H1 (cell line): ENCODE results near the gene CAMKMT. TPM values are rescaled to one million over a fixed set of nuclear protein-coding genes. Genes with fewer than 3 reads are reported as not detected.
A peak's percentile ranks its signal among the peaks of the same experiment; 100 is the strongest.

Experiments used
- CTCF ChIA-PET: fragments of 300-600 bp; sonication (Branson Sonifier 250); formaldehyde crosslinking; loops from one replicate; lab custom pipeline; 2021; ENCODE audit not compliant: partially characterized antibody; lab: Charles Lee
- POLR2A ChIA-PET: fragments of 300-600 bp; sonication (Branson Sonifier 250); formaldehyde crosslinking; loops from one replicate; lab custom pipeline; 2021; ENCODE audit warnings: inconsistent platforms; ENCODE audit not compliant: partially characterized antibody; lab: Charles Lee
- DNase-seq, 2 experiments: peaks; one replicate each; pipeline versions ENCODE4 v3.0.0 to v3.0.0-alpha.2; 2010 to 2022; ENCODE audit warnings: low spot score in 2 of 2, low read depth in 1 of 2, mixed read lengths in 1 of 2
- FAIRE-seq: peaks from 2 replicates; lab custom pipeline; 2011; peaks lifted over from hg19 to GRCh38; lab: Jason Lieb, UNC
- H2AFZ ChIP-seq: 2 replicates; pipeline ENCODE4 v1.8.1; 2012; ENCODE audit warnings: low read length, inconsistent platforms
- H2AK5ac ChIP-seq: 2 replicates; pipeline ENCODE4 v1.6.1; 2013; ENCODE audit warnings: low read depth, low read length
- H2BK120ac ChIP-seq: replicated peaks from 2 replicates; pipeline ENCODE3; 2013; ENCODE audit warnings: low read depth, low read length, inconsistent platforms
- H2BK12ac ChIP-seq: 2 replicates; pipeline ENCODE4 v1.6.1; 2013; ENCODE audit warnings: low read depth, low read length
- H2BK15ac ChIP-seq: 2 replicates; pipeline ENCODE4 v1.6.1; 2013; ENCODE audit warnings: low read length
- H2BK20ac ChIP-seq: 2 replicates; pipeline ENCODE4 v1.6.1; 2013; ENCODE audit warnings: low read length
- H2BK5ac ChIP-seq: 2 replicates; pipeline ENCODE4 v1.6.1; 2013; ENCODE audit warnings: low read depth, low read length
- H3K14ac ChIP-seq: 2 replicates; pipeline ENCODE4 v1.6.1; 2013; ENCODE audit warnings: inconsistent platforms; ENCODE audit not compliant: insufficient read length
- H3K18ac ChIP-seq: 2 replicates; pipeline ENCODE4 v1.6.1; 2013; ENCODE audit warnings: low read length; ENCODE audit errors: extremely low read depth
- H3K23ac ChIP-seq: 2 replicates; pipeline ENCODE4 v1.6.1; 2013; ENCODE audit warnings: inconsistent platforms; ENCODE audit not compliant: insufficient read length
- H3K23me2 ChIP-seq: 2 replicates; pipeline ENCODE4 v1.6.1; 2013; ENCODE audit warnings: low read depth, low read length
- H3K27ac ChIP-seq: 2 replicates; pipeline ENCODE4 v1.6.1; 2011; ENCODE audit warnings: low read depth, low read length, inconsistent platforms
- H3K27me3 ChIP-seq, 4 experiments: replicated peaks in 1 of 4; 1 replicate in 1 of 4; 2 replicates in 3 of 4; pipeline versions ENCODE4 v1.6.1 to v1.8.1; 2011 to 2013; ENCODE audit warnings: low read length in 3 of 4, mild to moderate bottlenecking in 3 of 4, inconsistent platforms in 2 of 4, mixed read lengths in 2 of 4, moderate library complexity in 1 of 4; ENCODE audit not compliant: control insufficient read depth in 3 of 4, insufficient read depth in 3 of 4; ENCODE audit errors: extremely low read depth in 1 of 4
- H3K36me3 ChIP-seq, 4 experiments: 2 replicates each; pipeline versions ENCODE4 v1.6.1 to v1.8.1; 2011 to 2013; ENCODE audit warnings: mild to moderate bottlenecking in 4 of 4, low read length in 3 of 4, moderate library complexity in 2 of 4, control low read depth in 1 of 4, inconsistent platforms in 1 of 4; ENCODE audit not compliant: insufficient read depth in 4 of 4, control insufficient read depth in 2 of 4
- H3K4ac ChIP-seq: replicated peaks from 2 replicates; pipeline ENCODE3; 2013; ENCODE audit warnings: low read length, low read depth, mixed read lengths, inconsistent platforms; ENCODE audit not compliant: insufficient read length
- H3K4me1 ChIP-seq, 4 experiments: replicated peaks in 1 of 4; 1 replicate in 1 of 4; 2 replicates in 3 of 4; pipeline versions ENCODE4 v1.6.1 to v1.8.1; 2011 to 2013; ENCODE audit warnings: low read length in 3 of 4, inconsistent platforms in 2 of 4, mixed read lengths in 1 of 4; ENCODE audit not compliant: insufficient read depth in 4 of 4, control insufficient read depth in 3 of 4
- H3K4me2 ChIP-seq, 2 experiments: 2 replicates each; pipeline versions ENCODE4 v1.6.1 to v1.8.1; 2011 to 2013; ENCODE audit warnings: low read depth in 2 of 2, low read length in 2 of 2, control low read depth in 1 of 2, inconsistent platforms in 1 of 2, mild to moderate bottlenecking in 1 of 2; ENCODE audit not compliant: insufficient read depth in 1 of 2
- H3K4me3 ChIP-seq, 4 experiments: fragments of 200-600, 300-600 bp in 1 of 4; sonication (generic), shearing (Covaris generic), sonication (Bioruptor Twin) in 1 of 4; 2 replicates each; pipeline versions ENCODE4 v1.5.1 to v1.8.1; 2011 to 2016; ENCODE audit warnings: low read length in 4 of 4, low read depth in 3 of 4, control low read depth in 2 of 4, inconsistent platforms in 2 of 4, mild to moderate bottlenecking in 2 of 4, mixed read lengths in 1 of 4, moderate library complexity in 1 of 4; ENCODE audit not compliant: insufficient read depth in 2 of 4; ENCODE audit errors: extremely low read depth in 1 of 4
- H3K56ac ChIP-seq: replicated peaks from 2 replicates; pipeline ENCODE3; 2013; ENCODE audit warnings: low read depth, mild to moderate bottlenecking, mixed read lengths, low read length, inconsistent platforms; ENCODE audit not compliant: insufficient read length
- H3K79me1 ChIP-seq: 2 replicates; pipeline ENCODE4 v1.6.1; 2013; ENCODE audit warnings: low read depth, low read length, control low read depth
- H3K79me2 ChIP-seq, 2 experiments: 2 replicates each; pipeline versions ENCODE4 v1.6.1 to v1.8.1; 2012 to 2013; ENCODE audit warnings: low read length in 2 of 2, mild to moderate bottlenecking in 2 of 2, inconsistent platforms in 1 of 2; ENCODE audit not compliant: insufficient read depth in 2 of 2, control insufficient read depth in 1 of 2
- H3K9ac ChIP-seq, 4 experiments: replicated peaks in 1 of 4; 1 replicate in 1 of 4; 2 replicates in 3 of 4; pipeline versions ENCODE4 v1.6.1 to v1.8.1; 2011 to 2013; ENCODE audit warnings: low read depth in 3 of 4, low read length in 3 of 4, control low read depth in 2 of 4, mild to moderate bottlenecking in 2 of 4, moderate library complexity in 2 of 4, inconsistent platforms in 1 of 4; ENCODE audit errors: extremely low read depth in 1 of 4
- H3K9me3 ChIP-seq, 2 experiments: 2 replicates each; pipeline versions ENCODE4 v1.6.1 to v1.8.1; 2012 to 2013; ENCODE audit warnings: mild to moderate bottlenecking in 2 of 2, moderate library complexity in 2 of 2, control low read depth in 1 of 2, inconsistent platforms in 1 of 2, low read depth in 1 of 2, low read length in 1 of 2, mixed read lengths in 1 of 2; ENCODE audit not compliant: insufficient read depth in 2 of 2
- H4K20me1 ChIP-seq, 2 experiments: replicated peaks in 1 of 2; 2 replicates each; pipeline versions ENCODE3 to v1.8.1; 2011 to 2013; ENCODE audit warnings: inconsistent platforms in 2 of 2, low read length in 2 of 2, mild to moderate bottlenecking in 1 of 2; ENCODE audit not compliant: insufficient read depth in 2 of 2, control insufficient read depth in 1 of 2
- H4K5ac ChIP-seq: 2 replicates; pipeline ENCODE4 v1.6.1; 2013; ENCODE audit warnings: low read length, low read depth, mixed read lengths, inconsistent platforms; ENCODE audit not compliant: insufficient read length
- H4K8ac ChIP-seq: 2 replicates; pipeline ENCODE4 v1.8.0; 2013; ENCODE audit warnings: mild to moderate bottlenecking, moderate library complexity, low read length, inconsistent platforms; ENCODE audit not compliant: insufficient read depth; ENCODE audit errors: extremely low read depth
- H4K91ac ChIP-seq: replicated peaks from 2 replicates; pipeline ENCODE3; 2013; ENCODE audit warnings: low read length, mixed read lengths, inconsistent platforms; ENCODE audit not compliant: insufficient read length
- BRCA1 ChIP-seq: IDR thresholded peaks from 2 replicates; pipeline ENCODE4 v1.6.1; 2012; ENCODE audit warnings: low read depth, low read length, improper control_type of control experiment
- EP300 ChIP-seq, 2 experiments: IDR thresholded peaks; 1 replicate in 1 of 2; 2 replicates in 1 of 2; pipeline ENCODE4 v1.6.1; 2011 to 2012; ENCODE audit warnings: low read depth in 2 of 2, low read length in 2 of 2, mild to moderate bottlenecking in 2 of 2, borderline replicate concordance in 1 of 2, inconsistent platforms in 1 of 2, moderate library complexity in 1 of 2
- FOSL1 ChIP-seq: IDR thresholded peaks from 2 replicates; pipeline ENCODE4 v1.6.1; 2011; ENCODE audit warnings: mild to moderate bottlenecking, low read depth, low read length, moderate library complexity; ENCODE audit not compliant: insufficient read depth
- KDM4A ChIP-seq: IDR thresholded peaks from one replicate; pipeline ENCODE4 v1.7.1; 2012; ENCODE audit warnings: low read depth, mild to moderate bottlenecking, moderate library complexity, low read length, inconsistent platforms; ENCODE audit not compliant: severe bottlenecking
- RAD21 ChIP-seq, 2 experiments: IDR thresholded peaks in 1 of 2; conservative IDR thresholded peaks in 1 of 2; 2 replicates each; pipeline ENCODE4 v1.6.1; 2011; ENCODE audit warnings: low read depth in 2 of 2, low read length in 2 of 2, improper control_type of control experiment in 1 of 2, inconsistent platforms in 1 of 2, mild to moderate bottlenecking in 1 of 2, moderate library complexity in 1 of 2
- RBBP5 ChIP-seq: IDR thresholded peaks from 2 replicates; pipeline ENCODE4 v1.7.1; 2012; ENCODE audit warnings: low read depth, mild to moderate bottlenecking, inconsistent platforms, low read length, moderate library complexity, borderline replicate concordance
- RXRA ChIP-seq: IDR thresholded peaks from 2 replicates; pipeline ENCODE4 v1.6.1; 2011; ENCODE audit warnings: low read depth, mild to moderate bottlenecking, low read length, moderate library complexity; ENCODE audit not compliant: insufficient read depth
- SUZ12 ChIP-seq: fragments of 200-600 bp; sonication (generic); IDR thresholded peaks from 2 replicates; pipeline ENCODE4 v1.6.1; 2012; ENCODE audit warnings: mild to moderate bottlenecking, inconsistent platforms, low read length, moderate library complexity, mixed read lengths
- TBP ChIP-seq: IDR thresholded peaks from 2 replicates; pipeline ENCODE4 v1.6.1; 2011; ENCODE audit warnings: low read depth, low read length, improper control_type of control experiment
- TCF12 ChIP-seq: IDR thresholded peaks from 2 replicates; pipeline ENCODE4 v1.6.1; 2011; ENCODE audit warnings: low read depth, mild to moderate bottlenecking, low read length
- WGBS, 2 experiments: shearing (Covaris generic) in 1 of 2; methylation state at CpG; one replicate each; pipeline versions ENCODE4 v1.1.6 to v1.1.7; 2013 to 2015; ENCODE audit warnings: low lambda C conversion rate in 2 of 2, mixed read lengths in 2 of 2, inconsistent platforms in 1 of 2, low coverage in 1 of 2, missing lambda C conversion rate in 1 of 2; ENCODE audit not compliant: insufficient replicate concordance in 2 of 2, insufficient coverage in 1 of 2, insufficient read length in 1 of 2; ENCODE audit errors: extremely low coverage in 1 of 2, missing lambda C conversion rate in 1 of 2; 5-methylcytosine and 5-hydroxymethylcytosine counted together
- polyA plus RNA-seq, 7 experiments: library from polyadenylated mRNA; depleted of rRNA in 3 of 7; stranded (reverse) in 5 of 7; unstranded in 2 of 7; fragments of >200 nt in 5 of 7; fragments of 200-250 nt in 2 of 7; gene quantifications; 1 replicate in 5 of 7; 2 replicates in 1 of 7; 4 replicates in 1 of 7; pipeline versions ENCODE4 v1.2.1 to v1.2.3, GENCODE V29; 2011 to 2013; ENCODE audit warnings: missing spikeins in 2 of 7, mixed read lengths in 2 of 7
- total RNA-seq: library from RNA; stranded (reverse); fragmentation: NEBNext Ultra II Directional; extraction: Animal tissue kit (Norgen Biotek cat#: 25700); gene quantifications from 2 replicates; pipeline ENCODE4 v1.2.1, GENCODE V29; 2021

CAMKMT gene
- total and polyA plus RNA-seq, 2 of the 8 experiments (the other 6 are each of a cell fraction or from before 2014, with no cell fraction given), result 14.7 to 22.4 TPM

DNA sequence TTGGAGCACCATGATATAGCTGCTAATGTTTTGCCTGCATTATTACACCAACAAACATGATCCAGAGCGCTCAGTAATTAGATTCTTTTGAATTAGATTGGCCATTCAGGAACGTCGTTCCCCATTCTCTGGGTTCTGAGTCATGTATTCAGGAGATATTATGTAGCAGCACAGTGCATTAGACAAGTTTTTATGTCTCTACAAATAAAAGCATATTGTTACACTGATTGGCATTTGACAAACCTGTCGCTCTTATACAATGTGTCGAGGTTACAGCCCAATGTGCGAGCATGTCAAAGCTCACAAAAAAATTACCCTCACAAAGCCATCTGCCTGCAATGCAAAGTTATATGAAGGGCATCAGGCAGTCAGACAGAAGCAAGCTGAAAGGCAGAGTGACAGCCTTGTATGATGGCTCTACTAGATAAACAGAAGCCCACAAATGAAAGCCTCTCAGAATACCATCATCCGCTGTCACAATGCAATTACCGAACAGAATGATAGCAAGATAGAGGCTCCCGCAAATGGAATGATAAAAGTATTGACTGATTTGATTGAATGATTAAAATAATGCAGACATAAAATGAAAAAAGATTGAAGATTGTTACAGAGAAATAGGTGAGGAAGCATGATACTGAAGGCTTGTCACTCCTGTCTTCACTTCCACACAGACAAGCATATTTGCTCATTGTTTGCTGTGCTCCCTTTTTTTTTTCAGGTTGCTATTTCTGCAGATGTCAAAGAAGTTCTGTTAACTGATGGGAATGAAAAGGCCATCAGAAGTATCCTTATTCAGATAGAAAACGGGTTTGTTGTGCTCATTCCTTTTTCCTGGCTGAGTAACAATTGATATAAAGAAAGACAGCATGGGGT, 345.2 kb downstream of the CAMKMT start:
- Histone ChIP-seq H2BK15ac (no peak overlapping the region; the same call in 1 of the 2 replicates), H2BK20ac (no peak overlapping the region), H4K91ac (no peak overlapping the region), H2AK5ac (no peak overlapping the region), H3K4ac (no peak overlapping the region), H3K4me1 (peaks cover 1 to 30% (median 12%) of the 10 kb centered on the region in 4 experiments; a peak in 6 of 7 replicates), H2BK12ac (no peak overlapping the region), H3K23me2 (no peaks in the 10 kb centered on the region), H4K5ac (peak overlapping the region; percentile 2), H3K4me2 (peak overlapping the region in 1 of 2 experiments; percentile 20; a peak in 2 of 4 replicates), H3K79me1 (no peaks in the 10 kb centered on the region), H3K9me3 (no peaks in the 10 kb centered on the region), H4K20me1 (peaks cover 0 to 2% of the 10 kb centered on the region in 2 experiments), H3K79me2 (no peaks in the 10 kb centered on the region), H3K9ac (no peak overlapping the region), H4K8ac (no peak overlapping the region), H2BK120ac (no peak overlapping the region), H2AFZ (no peak overlapping the region), H3K4me3 (no peak overlapping the region), H3K56ac (no peak overlapping the region), H3K18ac (no peak overlapping the region), H3K23ac (no peak overlapping the region), H2BK5ac (no peak overlapping the region), H3K36me3 (no peaks in the 10 kb centered on the region), H3K14ac (no peak overlapping the region), H3K27me3 (no peaks in the 10 kb centered on the region), H3K27ac (no peak overlapping the region)
- TF ChIP-seq RAD21 (IDR thresholded peaks at IDR 0.05 in 1 of 2, conservative IDR thresholded peaks at IDR 0.05 in 1 of 2; ENCODE audit: low read depth in 2 of 2, low read length in 2 of 2), result no peak
- no peak for TF ChIP-seq RXRA
- TF ChIP-seq SUZ12, result no peak
- TF ChIP-seq TCF12, result no peak
- TF ChIP-seq FOSL1, result no peak
- no peak for TF ChIP-seq BRCA1
- TF ChIP-seq TBP, result no peak
- no peak for TF ChIP-seq KDM4A
- TF ChIP-seq EP300 (IDR thresholded peaks at IDR 0.05; ENCODE audit: borderline replicate concordance in 1 of 2, low read depth in 2 of 2, low read length in 2 of 2), result no peak
- TF ChIP-seq RBBP5, result no peak
- DNase-seq (no peak), FAIRE-seq (no peak)
- WGBS, 2 experiments, result 86% methylated on average over 10 of the region's 10 CpGs; no CpG with 5 or more reads in 1 of the 2 experiments
- POLR2A ChIA-PET, result interaction anchor here (1.0 kb wide), 1 partner anchor 11 kb away, joined by 3 read pairs; no protein-coding TSS in a partner anchor
- CTCF ChIA-PET, result interaction anchor here (1.6 to 2.2 kb wide), 4 partner anchors 8 to 248 kb away, joined by 5 to 12 read pairs (median 8); no protein-coding TSS in a partner anchor
